GM19239 (cell line): Measurements from ENCODE around the gene ARMH3.
"Not testable (repeated sequence)": the region's sequence is repeated elsewhere in the genome, so short reads cannot be mapped to it uniquely, and the experiment has no call there.

Experiments
- DNase-seq: peaks from one replicate; pipeline ENCODE4 v3.0.0; 2011; ENCODE audit warnings: low spot score; ENCODE audit not compliant: insufficient read length
- FAIRE-seq: peaks from 2 replicates; lab custom pipeline; 2011; peaks lifted over from hg19 to GRCh38; lab: Jason Lieb, UNC

ARMH3 gene

GRCh38 chr10:101995451-101996063 lies 60.4 kb downstream of the ARMH3 start:
- DNase-seq (no peak), FAIRE-seq (no peak)

GRCh38 chr10:101993651-101994200 lies 62.2 kb downstream of the ARMH3 start:
- DNase-seq (no peak), FAIRE-seq (no peak)

- no peak for FAIRE-seq
Observed at GRCh38 chr10:101993221-101993620, 62.8 kb downstream of the ARMH3 start.

GRCh38 chr10:101987136-101987535 lies 68.8 kb downstream of the ARMH3 start:
- FAIRE-seq (no peak), DNase-seq (no peak)

More at GRCh38 chr10:101993221-101993620, 62.8 kb downstream of the ARMH3 start:
- DNase-seq = no peak

GRCh38 chr10:101986624-101986971 lies 69.4 kb downstream of the ARMH3 start:
- DNase-seq (no peak), FAIRE-seq (peak; percentile 87)

- FAIRE-seq, DNase-seq: not testable (repeated sequence)
Observed at GRCh38 chr10:101980677-101981076, 75.3 kb downstream of the ARMH3 start.

- FAIRE-seq (peak; percentile 86), DNase-seq (no peak)
Observed at GRCh38 chr10:101974091-101974971, 81.6 kb downstream of the ARMH3 start.

- no peak for FAIRE-seq
Observed at GRCh38 chr10:101972761-101973160, 83.2 kb downstream of the ARMH3 start.

GRCh38 chr10:101969412-101969922 lies 86.5 kb downstream of the ARMH3 start:
- DNase-seq = no peak
- no peak for FAIRE-seq

More at GRCh38 chr10:101972761-101973160, 83.2 kb downstream of the ARMH3 start:
- DNase-seq = no peak

- FAIRE-seq (no peak), DNase-seq (no peak)
Observed at GRCh38 chr10:101968940-101969321, 87.0 kb downstream of the ARMH3 start.

- FAIRE-seq = peak; percentile 91
- no peak for DNase-seq
Observed at GRCh38 chr10:101968286-101968939, 87.6 kb downstream of the ARMH3 start.

GRCh38 chr10:101967713-101968112 lies 88.3 kb downstream of the ARMH3 start:
- no peak for DNase-seq
- no peak for FAIRE-seq

- DNase-seq = no peak
- FAIRE-seq = peak; percentile 37
Observed at GRCh38 chr10:101967119-101967518, 88.9 kb downstream of the ARMH3 start.

- FAIRE-seq = peak; percentile 72
- no peak for DNase-seq
Observed at GRCh38 chr10:101965075-101965765, 90.8 kb downstream of the ARMH3 start.

GRCh38 chr10:101961591-101962498 lies 94.1 kb downstream of the ARMH3 start:
- FAIRE-seq (no peak), DNase-seq (no peak)

GRCh38 chr10:101960879-101961395 lies 95.0 kb downstream of the ARMH3 start:
- DNase-seq (no peak), FAIRE-seq (no peak)

- FAIRE-seq (no peak), DNase-seq (no peak)
Observed at GRCh38 chr10:101959346-101959916, 96.5 kb downstream of the ARMH3 start.

GRCh38 chr10:101958691-101959090 lies 97.3 kb downstream of the ARMH3 start:
- FAIRE-seq (no peak), DNase-seq (no peak)
